ENCODE measurements around the gene TTBK1.

GRCh38 chr6:43306086-43306485, 62.8 kb downstream of the TTBK1 start:
- TF ChIP-seq, protein P1, sequence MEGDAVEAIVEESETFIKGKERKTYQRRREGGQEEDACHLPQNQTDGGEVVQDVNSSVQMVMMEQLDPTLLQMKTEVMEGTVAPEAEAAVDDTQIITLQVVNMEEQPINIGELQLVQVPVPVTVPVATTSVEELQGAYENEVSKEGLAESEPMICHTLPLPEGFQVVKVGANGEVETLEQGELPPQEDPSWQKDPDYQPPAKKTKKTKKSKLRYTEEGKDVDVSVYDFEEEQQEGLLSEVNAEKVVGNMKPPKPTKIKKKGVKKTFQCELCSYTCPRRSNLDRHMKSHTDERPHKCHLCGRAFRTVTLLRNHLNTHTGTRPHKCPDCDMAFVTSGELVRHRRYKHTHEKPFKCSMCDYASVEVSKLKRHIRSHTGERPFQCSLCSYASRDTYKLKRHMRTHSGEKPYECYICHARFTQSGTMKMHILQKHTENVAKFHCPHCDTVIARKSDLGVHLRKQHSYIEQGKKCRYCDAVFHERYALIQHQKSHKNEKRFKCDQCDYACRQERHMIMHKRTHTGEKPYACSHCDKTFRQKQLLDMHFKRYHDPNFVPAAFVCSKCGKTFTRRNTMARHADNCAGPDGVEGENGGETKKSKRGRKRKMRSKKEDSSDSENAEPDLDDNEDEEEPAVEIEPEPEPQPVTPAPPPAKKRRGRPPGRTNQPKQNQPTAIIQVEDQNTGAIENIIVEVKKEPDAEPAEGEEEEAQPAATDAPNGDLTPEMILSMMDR (IDR thresholded peaks at IDR 0.05): no peak
- TF ChIP-seq EP300 (IDR thresholded peaks at IDR 0.05) (no peak), POLR2A (IDR thresholded peaks at IDR 0.05) (no peak)

Data from suprapubic skin (tissue), 3 donors.